ENCODE data around the gene SLC43A1.

Gene SLC43A1

DNA sequence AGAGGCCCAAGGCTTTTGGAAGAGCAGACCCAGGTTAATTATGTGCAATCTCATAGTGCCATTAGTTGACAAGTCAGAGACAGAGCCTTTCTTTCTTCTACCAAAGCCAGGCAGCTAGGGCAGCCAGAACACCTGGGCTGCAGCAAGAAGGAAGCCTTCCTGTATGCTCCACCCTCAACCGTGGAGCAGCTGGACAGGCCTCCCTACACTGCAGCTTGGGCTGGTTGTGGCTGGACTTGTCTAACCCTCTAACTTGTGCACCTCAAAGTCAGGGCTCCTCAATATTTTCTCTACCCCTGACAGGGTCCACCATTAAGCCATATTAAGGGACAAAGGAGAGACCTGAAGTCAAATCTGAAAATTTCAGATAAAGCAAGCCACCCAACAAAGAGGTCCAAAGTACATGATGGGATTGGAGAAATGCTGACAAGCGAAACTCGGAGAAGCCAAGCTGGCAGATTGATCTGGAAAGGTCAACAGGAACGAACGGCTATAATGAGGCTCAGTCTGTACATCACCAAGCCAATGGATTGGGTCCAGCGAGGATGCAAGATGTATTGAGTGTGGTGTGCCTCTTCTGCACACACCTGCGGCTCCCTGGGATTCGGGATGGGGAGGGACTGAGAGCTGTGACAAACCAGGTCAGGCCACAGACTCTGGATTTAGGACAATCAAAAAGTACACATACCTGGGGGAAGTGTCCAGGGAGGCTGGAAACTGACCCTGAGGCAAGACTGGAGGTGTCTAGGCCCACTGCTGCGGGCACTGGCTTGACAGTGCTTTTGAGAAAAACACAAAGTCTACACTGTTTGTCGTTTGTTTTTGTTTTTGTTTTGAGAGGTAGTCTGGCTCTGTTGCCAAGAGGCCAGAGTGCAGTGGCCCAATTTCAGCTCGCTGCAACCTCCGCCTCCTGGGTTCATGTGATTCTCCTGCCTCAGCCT, 76.9 kb downstream of the SLC43A1 start:
- ATAC-seq (ENCODE audit: low read depth), result no peak
- H3K27ac Mint-ChIP-seq, result no peak overlapping the region
- no peaks in the 10 kb centered on the region for H3K9me3 Mint-ChIP-seq
- no peaks in the 10 kb centered on the region for H3K36me3 Mint-ChIP-seq
- DNase-seq (ENCODE audit: low spot score in 2 of 2), result no peak
- no peak overlapping the region for H3K4me3 Mint-ChIP-seq
- H3K27me3 Mint-ChIP-seq, result no peaks in the 10 kb centered on the region
- no peaks in the 10 kb centered on the region for H3K4me1 Mint-ChIP-seq

DNA sequence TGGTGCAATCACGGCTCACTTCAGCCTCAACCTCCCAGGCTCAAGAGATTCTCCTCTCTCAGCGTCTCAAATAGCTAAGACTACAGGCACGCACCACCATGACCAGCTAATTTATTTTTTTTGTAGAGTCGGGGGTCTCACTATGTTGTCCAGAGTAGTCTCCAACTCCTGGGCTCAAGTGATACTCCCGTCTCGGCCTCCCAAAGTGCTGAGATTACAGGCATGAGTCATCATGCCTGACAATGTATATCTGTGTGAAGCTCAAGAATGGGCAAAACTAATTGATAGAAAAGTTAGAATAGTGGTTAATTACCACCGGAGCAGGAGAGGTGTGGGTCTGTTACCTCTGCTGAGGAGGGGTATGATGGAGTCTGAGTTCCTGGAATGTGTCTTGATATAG, 79.5 kb downstream of the SLC43A1 start:
- H3K27ac Mint-ChIP-seq, result no peak overlapping the region
- no peaks in the 10 kb centered on the region for H3K27me3 Mint-ChIP-seq
- no peaks in the 10 kb centered on the region for H3K9me3 Mint-ChIP-seq
- no peaks in the 10 kb centered on the region for H3K36me3 Mint-ChIP-seq
- no peaks in the 10 kb centered on the region for H3K4me1 Mint-ChIP-seq
- DNase-seq (ENCODE audit: low spot score in 2 of 2) (no peak), ATAC-seq (ENCODE audit: low read depth) (no peak)
- H3K4me3 Mint-ChIP-seq, result no peak overlapping the region

DNA sequence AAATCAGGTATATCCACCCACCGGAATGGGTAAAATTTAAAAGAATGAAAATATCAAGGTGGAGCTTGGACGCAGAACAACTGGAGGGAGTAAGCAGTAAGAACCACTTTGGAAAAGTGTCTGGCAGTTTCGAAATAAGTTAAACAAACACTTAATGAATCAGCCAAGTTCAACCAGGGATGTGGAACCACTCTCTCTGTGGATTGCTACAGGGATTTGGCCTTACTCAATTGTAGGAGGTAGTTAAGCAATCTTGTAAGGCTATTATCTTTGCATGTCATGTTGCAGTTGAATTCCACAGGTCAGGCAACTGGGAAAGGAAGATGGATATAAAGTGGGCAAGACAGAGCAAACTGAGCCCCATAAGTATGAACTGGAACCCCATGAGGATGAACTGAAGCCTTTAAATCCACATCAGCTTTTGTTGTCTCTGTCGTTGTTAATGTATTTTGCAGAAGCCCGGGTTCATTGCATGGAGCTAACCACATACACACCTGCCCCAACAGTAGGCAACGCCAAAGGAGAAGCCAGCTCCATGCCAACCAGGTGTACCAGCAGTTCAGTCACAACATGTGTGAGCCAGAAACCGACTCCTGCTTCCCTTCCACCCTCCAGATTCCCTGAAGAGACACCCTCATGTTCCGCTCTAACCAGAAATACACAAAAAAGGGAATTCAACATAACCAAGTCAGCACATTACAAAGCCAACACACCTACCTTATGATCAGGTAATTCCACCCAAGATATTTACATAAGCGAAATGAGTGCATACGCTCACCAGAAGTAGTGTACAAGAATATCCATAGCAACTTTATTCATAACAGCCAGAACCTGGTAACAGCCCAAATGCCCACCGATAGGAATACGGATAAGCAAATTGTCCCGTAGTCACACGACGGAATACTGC, 80.6 kb downstream of the SLC43A1 start:
- Mint-ChIP-seq H3K36me3 (no peaks in the 10 kb centered on the region), H3K9me3 (no peaks in the 10 kb centered on the region), H3K27ac (no peak overlapping the region), H3K4me3 (no peak overlapping the region), H3K27me3 (no peaks in the 10 kb centered on the region), H3K4me1 (no peaks in the 10 kb centered on the region)
- ATAC-seq (ENCODE audit: low read depth) (no peak), DNase-seq (ENCODE audit: low spot score in 2 of 2) (no peak)

Data from memory B cell (primary cell).